ENCODE measurements around the gene ATF7.
"Not testable (repeated sequence)": the region's sequence is repeated elsewhere in the genome, so short reads cannot be mapped to it uniquely, and the experiment has no call there.

The ATF7 gene

GRCh38 chr12:53598971-53599370 lies 27.2 kb downstream of the ATF7 start:
- DNase-seq = not testable (repeated sequence)

GRCh38 chr12:53596920-53597363 lies 29.2 kb downstream of the ATF7 start:
- DNase-seq = no peak

GRCh38 chr12:53594897-53595615 lies 31.1 kb downstream of the ATF7 start:
- DNase-seq = no peak

GRCh38 chr12:53593707-53594106 lies 32.5 kb downstream of the ATF7 start:
- peak in 2 of 56 donors; percentile 7 to 20 for DNase-seq

GRCh38 chr12:53593031-53593430 lies 33.2 kb downstream of the ATF7 start:
- no peak for DNase-seq

- no peak for DNase-seq
Measured at GRCh38 chr12:53592426-53592825, 33.8 kb downstream of the ATF7 start.

GRCh38 chr12:53591301-53592206 lies 34.6 kb downstream of the ATF7 start:
- peak in 38 of 56 donors; percentile 5 to 80 (median 38) for DNase-seq

GRCh38 chr12:53590652-53591051 lies 35.5 kb downstream of the ATF7 start:
- no peak for DNase-seq

GRCh38 chr12:53589915-53590314 lies 36.3 kb downstream of the ATF7 start:
- DNase-seq = no peak

- DNase-seq = no peak
Measured at GRCh38 chr12:53589423-53589822, 36.8 kb downstream of the ATF7 start.

- DNase-seq = no peak
Measured at GRCh38 chr12:53588123-53588522, 38.1 kb downstream of the ATF7 start.

GRCh38 chr12:53586745-53587144 lies 39.4 kb downstream of the ATF7 start:
- DNase-seq = no peak

GRCh38 chr12:53585448-53586125 lies 40.6 kb downstream of the ATF7 start:
- DNase-seq = no peak

GRCh38 chr12:53579545-53579955 lies 46.6 kb downstream of the ATF7 start:
- no peak for DNase-seq

- no peak for DNase-seq
Measured at GRCh38 chr12:53578783-53579182, 47.4 kb downstream of the ATF7 start.

- DNase-seq = no peak
Measured at GRCh38 chr12:53577941-53578352, 48.2 kb downstream of the ATF7 start.

- DNase-seq = no peak
Measured at GRCh38 chr12:53575502-53576249, 50.5 kb downstream of the ATF7 start.

GRCh38 chr12:53572134-53572758 lies 53.9 kb downstream of the ATF7 start:
- DNase-seq = no peak

- no peak for DNase-seq
Measured at GRCh38 chr12:53571295-53571694, 54.9 kb downstream of the ATF7 start.

GRCh38 chr12:53568809-53569557 lies 57.2 kb downstream of the ATF7 start:
- no peak for DNase-seq

All from nucleus accumbens (tissue), 56 donors.